GM12878 (cell line): ENCODE measurements around the gene FAR2. TPM values are rescaled to one million over a fixed set of nuclear protein-coding genes. Genes with fewer than 3 reads are reported as not detected.

ENCODE experiments used
- ATAC-seq: fragments of 200-7000 bp; cut with Tn5 transposase; 3 replicates; pipeline ENCODE4 v1.9.1; 2020; ENCODE audit warnings: mild to moderate bottlenecking, moderate library complexity
- BruUV-seq: library from RNA; stranded (reverse); fragments of 400-500 nt; replicated peaks from 2 replicates; lab custom pipeline; 2021; lab: Mats Ljungman, UMichigan
- CTCF ChIA-PET: fragments of 300-600 bp; sonication (Branson Sonifier 250); formaldehyde crosslinking; extraction: SDS; loops from one replicate; lab custom pipeline; 2021; ENCODE audit warnings: inconsistent platforms; lab: Yijun Ruan, JAX
- POLR2A ChIA-PET: fragments of 350-600 bp; formaldehyde crosslinking; extraction: SDS; loops from one replicate; lab custom pipeline; 2021; ENCODE audit warnings: inconsistent platforms; lab: Charles Lee
- RAD21 ChIA-PET: fragments of 300-600 bp; sonication (Branson Sonifier 250); formaldehyde crosslinking; loops from one replicate; lab custom pipeline; 2023; ENCODE audit warnings: antibody characterized with exemption; ENCODE audit not compliant: unreplicated experiment; lab: Charles Lee
- SMC1A ChIA-PET: fragments of 300-600 bp; sonication (Branson Sonifier 250); formaldehyde crosslinking; loops from one replicate; lab custom pipeline; 2023; ENCODE audit not compliant: unreplicated experiment, uncharacterized antibody; lab: Charles Lee
- DNase-seq: peaks from one replicate; pipeline ENCODE4 v3.0.0-alpha.2; 2011; ENCODE audit warnings: low read depth, low spot score
- FAIRE-seq: peaks from 3 replicates; lab custom pipeline; 2011; peaks lifted over from hg19 to GRCh38; lab: Jason Lieb, UNC
- H2AFZ ChIP-seq: 2 replicates; pipeline ENCODE4 v1.6.0; 2011; ENCODE audit warnings: low read depth, low read length, control low read depth; ENCODE audit not compliant: control insufficient read depth
- H3K27ac ChIP-seq: 2 replicates; pipeline ENCODE4 v1.5.1; 2011; ENCODE audit warnings: control low read depth; ENCODE audit not compliant: control insufficient read depth, insufficient read depth
- H3K27me3 ChIP-seq, 2 experiments: replicated peaks in 1 of 2; 2 replicates each; pipeline versions ENCODE4 v1.6.0 to v1.6.1; 2011; ENCODE audit warnings: low read length in 1 of 2; ENCODE audit not compliant: control insufficient read depth in 2 of 2, insufficient read depth in 2 of 2
- H3K36me3 ChIP-seq, 2 experiments: 2 replicates each; pipeline ENCODE4 v1.5.1; 2011; ENCODE audit warnings: low read length in 1 of 2; ENCODE audit not compliant: control insufficient read depth in 2 of 2, insufficient read depth in 2 of 2
- H3K4me1 ChIP-seq: 2 replicates; pipeline ENCODE4 v1.6.1; 2011; ENCODE audit warnings: mild to moderate bottlenecking, low read length, moderate library complexity, mixed read lengths; ENCODE audit not compliant: control insufficient read depth, insufficient read depth
- H3K4me2 ChIP-seq: 2 replicates; pipeline ENCODE4 v1.6.0; 2011; ENCODE audit warnings: control low read depth; ENCODE audit not compliant: control insufficient read depth, insufficient read depth
- H3K4me3 ChIP-seq: fragments of 200-600 bp; sonication (generic); 2 replicates; pipeline ENCODE4 v1.5.1; 2016
- H3K79me2 ChIP-seq: 2 replicates; pipeline ENCODE4 v1.6.0; 2011; ENCODE audit warnings: low read length; ENCODE audit not compliant: control insufficient read depth, insufficient read depth
- H3K9ac ChIP-seq: 2 replicates; pipeline ENCODE4 v1.8.0; 2011; ENCODE audit warnings: low read length, control low read depth, mixed read lengths; ENCODE audit not compliant: control insufficient read depth, insufficient read depth
- H3K9me3 ChIP-seq: replicated peaks from 3 replicates; pipeline ENCODE4 v1.5.1; 2011; ENCODE audit warnings: mild to moderate bottlenecking, low read length; ENCODE audit not compliant: control insufficient read depth, insufficient read depth
- H4K20me1 ChIP-seq: 2 replicates; pipeline ENCODE4 v1.6.0; 2011; ENCODE audit not compliant: control insufficient read depth, insufficient read depth
- ASH2L ChIP-seq: fragments of 300-600, 200-600 bp; sonication (generic); IDR thresholded peaks from 2 replicates; pipeline ENCODE4 v1.6.1; 2017; ENCODE audit warnings: low read depth, mild to moderate bottlenecking, borderline replicate concordance
- CBFB ChIP-seq: IDR thresholded peaks from 2 replicates; pipeline ENCODE4 v1.6.1; 2016; ENCODE audit warnings: antibody characterized with exemption, low read depth
- CEBPZ ChIP-seq: fragments of 150-350 bp; IDR thresholded peaks from 2 replicates; pipeline ENCODE4 v1.6.1; 2016; ENCODE audit warnings: low read depth, low read length
- E4F1 ChIP-seq: fragments of 450-650 bp; IDR thresholded peaks from 2 replicates; pipeline ENCODE4 v1.6.1; 2018; ENCODE audit warnings: borderline replicate concordance, mild to moderate bottlenecking; ENCODE audit not compliant: partially characterized antibody
- KAT2A ChIP-seq: conservative IDR thresholded peaks from 2 replicates; pipeline ENCODE4 v1.6.1; 2011; ENCODE audit warnings: low read depth, low read length; ENCODE audit not compliant: control insufficient read depth
- MEF2A ChIP-seq: IDR thresholded peaks from 2 replicates; pipeline ENCODE4 v1.6.1; 2011; ENCODE audit warnings: low read depth, mild to moderate bottlenecking, low read length, moderate library complexity; ENCODE audit not compliant: insufficient read depth
- NFIC ChIP-seq: IDR thresholded peaks from 2 replicates; pipeline ENCODE4 v1.6.1; 2012; ENCODE audit warnings: low read depth, mild to moderate bottlenecking, inconsistent platforms, low read length, moderate library complexity
- NR2C1 ChIP-seq: fragments of 450-650 bp; IDR thresholded peaks from 2 replicates; pipeline ENCODE4 v1.6.1; 2017; ENCODE audit warnings: antibody characterized with exemption, mild to moderate bottlenecking, moderate library complexity
- POLR2AphosphoS5 ChIP-seq: IDR thresholded peaks from 2 replicates; pipeline ENCODE4 v1.6.1; 2011; ENCODE audit warnings: mild to moderate bottlenecking, low read length, inconsistent platforms
- RAD21 ChIP-seq: IDR thresholded peaks from 2 replicates; pipeline ENCODE4 v1.6.1; 2011; ENCODE audit warnings: mild to moderate bottlenecking, low read depth, low read length, moderate library complexity; ENCODE audit not compliant: insufficient read depth
- REST ChIP-seq: IDR thresholded peaks from 2 replicates; pipeline ENCODE4 v1.6.1; 2012; ENCODE audit warnings: mild to moderate bottlenecking, low read depth, low read length
- STAT3 ChIP-seq: IDR thresholded peaks from 2 replicates; pipeline ENCODE4 v1.6.1; 2011; ENCODE audit warnings: low read depth, low read length, improper control_type of control experiment
- TBL1XR1 ChIP-seq: IDR thresholded peaks from 2 replicates; pipeline ENCODE4 v1.6.1; 2012; ENCODE audit warnings: low read depth, low read length, improper control_type of control experiment
- USF1 ChIP-seq: IDR thresholded peaks from 2 replicates; pipeline ENCODE4 v1.6.1; 2011; ENCODE audit warnings: borderline replicate concordance, low read depth, mild to moderate bottlenecking, moderate library complexity, mixed read lengths, low read length; ENCODE audit not compliant: insufficient read depth; ENCODE audit errors: extremely low read length
- ZBED1 ChIP-seq: IDR thresholded peaks from 2 replicates; pipeline ENCODE4 v1.6.1; 2016; ENCODE audit warnings: borderline replicate concordance
- WGBS: methylation state at CpG from one replicate; pipeline ENCODE4 v1.1.6; 2016; ENCODE audit warnings: low lambda C conversion rate; ENCODE audit not compliant: insufficient replicate concordance, insufficient coverage; ENCODE audit errors: missing lambda C conversion rate; 5-methylcytosine and 5-hydroxymethylcytosine counted together
- in situ Hi-C: fragments of 300-500 bp; cut with MboI; formaldehyde crosslinking; loops from 9 replicates; pipeline ENCODE4 v1.14.3; 2018; ENCODE audit warnings: mixed read lengths
- intact Hi-C: fragments of 100-400 bp; cut with micrococcal nuclease; formaldehyde crosslinking; loops from one replicate; pipeline ENCODE4 v1.14.2; 2022; ENCODE audit not compliant: unreplicated experiment
- polyA plus RNA-seq, 11 experiments: library from polyadenylated mRNA; depleted of rRNA in 4 of 11; unstranded in 6 of 11; stranded (reverse) in 5 of 11; fragments of >200 nt; fragmentation: Nextera tagmentation in 4 of 11; fragmentation: Illumina TruSeq in 1 of 11; extraction: Ambion mirVana in 4 of 11; extraction: Trizol in 1 of 11; gene quantifications; 1 replicate in 1 of 11; 2 replicates in 10 of 11; pipeline versions ENCODE4 v1.2.1 to v1.2.3, GENCODE V29; 2011 to 2016; ENCODE audit warnings: inconsistent platforms in 2 of 11, missing spikeins in 2 of 11, low read depth in 1 of 11
- total RNA-seq, 4 experiments: library from RNA; depleted of rRNA in 3 of 4; stranded (reverse); fragments of >200 nt in 3 of 4; fragmentation: Illumina TruSeq in 1 of 4; extraction: Trizol in 1 of 4; gene quantifications; 2 replicates each; pipeline versions ENCODE4 v1.2.1 to v1.2.3, GENCODE V29; 2013 to 2021

FAR2 gene
- total and polyA plus RNA-seq, 10 of the 15 experiments (the other 5 are each of a cell fraction or from before 2014, with no cell fraction given), result 0.50 to 1.1 (median 0.65) TPM

GRCh38 chr12:29234552-29234951 lies 85.5 kb downstream of the FAR2 start:
- intact Hi-C loops (no loop called here), in situ Hi-C loops (no loop called here)
- ChIA-PET CTCF (no interaction called here), POLR2A (no interaction called here), SMC1A (interaction anchor here (1.5 to 1.9 kb wide), 3 partner anchors 8 to 21 kb away, joined by 4 to 6 read pairs (median 5); no protein-coding TSS in a partner anchor), RAD21 (no interaction called here)
- H3K4me1 ChIP-seq, result no peaks in the 10 kb centered on the region
- H3K4me3 ChIP-seq, result no peak overlapping the region
- H3K27me3 ChIP-seq, result no peaks in the 10 kb centered on the region
- no peaks in the 10 kb centered on the region for H3K9me3 ChIP-seq
- no peaks in the 10 kb centered on the region for H4K20me1 ChIP-seq
- H2AFZ ChIP-seq, result no peak overlapping the region
- H3K36me3 ChIP-seq, result no peaks in the 10 kb centered on the region
- no peak overlapping the region for H3K9ac ChIP-seq
- H3K79me2 ChIP-seq, result no peaks in the 10 kb centered on the region
- ATAC-seq (no peak), FAIRE-seq (no peak), DNase-seq (no peak)
- H3K4me2 ChIP-seq, result no peak overlapping the region
- H3K27ac ChIP-seq, result no peak overlapping the region
- 22% methylated on average over 2 of the region's 2 CpGs for WGBS
- BruUV-seq, result no TSS peak
- TF ChIP-seq KAT2A, result no peak
- TF ChIP-seq CEBPZ, result no peak
- TF ChIP-seq STAT3, result no peak
- TF ChIP-seq USF1, result no peak
- TF ChIP-seq REST, result no peak
- TF ChIP-seq MEF2A, result no peak
- no peak for TF ChIP-seq E4F1
- TF ChIP-seq RAD21, result no peak
- TF ChIP-seq ASH2L, result no peak
- TF ChIP-seq POLR2AphosphoS5, result no peak
- TF ChIP-seq TBL1XR1, result no peak
- TF ChIP-seq NR2C1, result no peak
- no peak for TF ChIP-seq ZBED1
- TF ChIP-seq CBFB, result no peak
- TF ChIP-seq NFIC, result no peak
